Measurements from ENCODE around the gene CCDC192. TPM values are rescaled to one million over a fixed set of nuclear protein-coding genes. Genes with fewer than 3 reads are reported as not detected.
A peak's percentile ranks its signal among the peaks of the same experiment; 100 is the strongest.

CCDC192 gene
- total RNA-seq, 3 donors from 2014 or later (not counting 1 experiment from before 2014, with no cell fraction given) = not detected

DNA sequence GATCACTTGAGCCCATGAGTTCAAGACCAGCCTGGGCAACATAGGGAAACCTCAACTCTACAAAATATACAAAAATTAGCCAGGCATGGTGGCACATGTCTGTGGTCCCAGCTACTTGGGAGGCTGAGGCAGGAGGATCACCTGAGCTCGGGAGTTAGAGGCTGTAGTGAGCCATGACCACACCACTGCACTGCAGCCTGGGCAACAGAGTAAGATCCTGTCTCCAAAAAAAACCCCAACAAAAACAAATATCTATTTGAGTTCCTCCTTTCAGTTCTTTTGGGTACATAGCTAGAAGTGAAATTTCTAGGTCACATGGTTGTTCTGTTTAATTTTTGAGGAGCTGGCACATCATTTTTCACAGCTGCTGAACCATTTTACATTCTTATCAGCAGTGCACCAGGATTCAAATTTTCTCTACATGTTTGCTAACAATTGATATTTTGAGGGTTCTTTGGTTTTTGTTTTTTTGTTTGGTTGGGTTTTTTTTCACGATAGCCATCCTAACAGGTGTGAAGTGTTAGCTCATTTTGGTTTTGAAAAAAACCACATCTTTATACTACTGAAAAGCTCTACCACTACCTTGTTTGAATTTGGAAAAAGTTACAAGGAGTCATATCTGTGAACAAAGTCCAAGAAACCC, 203.5 kb downstream of the CCDC192 start:
- DNase-seq (no peak), ATAC-seq (no peak)
- no peaks in the 10 kb centered on the region for H3K9me3 Mint-ChIP-seq
- no peaks in the 10 kb centered on the region for H3K4me1 Mint-ChIP-seq
- Histone ChIP-seq H3K27me3 (ENCODE audit: control insufficient read depth, insufficient read depth, low read length) (no peaks in the 10 kb centered on the region), H3K27ac (ENCODE audit: low read length) (no peak overlapping the region), H3K4me1 (ENCODE audit: control insufficient read depth, insufficient read depth, low read length) (no peaks in the 10 kb centered on the region), H3K36me3 (ENCODE audit: control insufficient read depth, insufficient read depth, low read length) (no peaks in the 10 kb centered on the region), H3K9me3 (ENCODE audit: control insufficient read depth, insufficient read depth, low read length) (no peaks in the 10 kb centered on the region), H3K4me3 (ENCODE audit: low read length) (no peak overlapping the region)
- no peaks in the 10 kb centered on the region for H3K36me3 Mint-ChIP-seq
- intact Hi-C loops (cut with micrococcal nuclease) = no loop called here
- H3K27me3 Mint-ChIP-seq (ENCODE audit: low read depth in 2 of 2) = peaks cover 4 to 8% of the 10 kb centered on the region in 2 donors
- 79% methylated on average over 1 of the region's 2 CpGs for WGBS (ENCODE audit: insufficient coverage)
- H3K27ac Mint-ChIP-seq = no peak overlapping the region
- H3K4me3 Mint-ChIP-seq = no peak overlapping the region
- TF ChIP-seq, protein P1, sequence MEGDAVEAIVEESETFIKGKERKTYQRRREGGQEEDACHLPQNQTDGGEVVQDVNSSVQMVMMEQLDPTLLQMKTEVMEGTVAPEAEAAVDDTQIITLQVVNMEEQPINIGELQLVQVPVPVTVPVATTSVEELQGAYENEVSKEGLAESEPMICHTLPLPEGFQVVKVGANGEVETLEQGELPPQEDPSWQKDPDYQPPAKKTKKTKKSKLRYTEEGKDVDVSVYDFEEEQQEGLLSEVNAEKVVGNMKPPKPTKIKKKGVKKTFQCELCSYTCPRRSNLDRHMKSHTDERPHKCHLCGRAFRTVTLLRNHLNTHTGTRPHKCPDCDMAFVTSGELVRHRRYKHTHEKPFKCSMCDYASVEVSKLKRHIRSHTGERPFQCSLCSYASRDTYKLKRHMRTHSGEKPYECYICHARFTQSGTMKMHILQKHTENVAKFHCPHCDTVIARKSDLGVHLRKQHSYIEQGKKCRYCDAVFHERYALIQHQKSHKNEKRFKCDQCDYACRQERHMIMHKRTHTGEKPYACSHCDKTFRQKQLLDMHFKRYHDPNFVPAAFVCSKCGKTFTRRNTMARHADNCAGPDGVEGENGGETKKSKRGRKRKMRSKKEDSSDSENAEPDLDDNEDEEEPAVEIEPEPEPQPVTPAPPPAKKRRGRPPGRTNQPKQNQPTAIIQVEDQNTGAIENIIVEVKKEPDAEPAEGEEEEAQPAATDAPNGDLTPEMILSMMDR (IDR thresholded peaks at IDR 0.05) = no peak

DNA sequence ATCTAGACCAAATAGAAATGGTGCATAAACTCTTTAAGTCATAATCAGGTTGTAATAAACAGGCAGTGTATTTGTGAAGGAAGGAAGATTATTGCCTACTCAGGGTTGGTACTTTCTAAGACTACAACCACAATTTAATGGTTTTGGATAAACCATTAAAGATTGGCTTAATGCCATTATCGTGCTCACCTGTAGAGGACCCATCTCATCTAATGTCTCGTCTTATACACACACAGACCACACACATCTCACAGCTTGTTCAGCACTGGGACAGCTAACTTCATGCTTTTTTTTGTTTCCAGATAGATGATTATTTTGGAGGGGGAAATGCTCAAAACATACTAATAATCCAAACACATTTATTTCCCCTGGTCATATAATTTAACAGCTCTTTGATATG, 204.7 kb downstream of the CCDC192 start:
- ATAC-seq = no peak

DNA sequence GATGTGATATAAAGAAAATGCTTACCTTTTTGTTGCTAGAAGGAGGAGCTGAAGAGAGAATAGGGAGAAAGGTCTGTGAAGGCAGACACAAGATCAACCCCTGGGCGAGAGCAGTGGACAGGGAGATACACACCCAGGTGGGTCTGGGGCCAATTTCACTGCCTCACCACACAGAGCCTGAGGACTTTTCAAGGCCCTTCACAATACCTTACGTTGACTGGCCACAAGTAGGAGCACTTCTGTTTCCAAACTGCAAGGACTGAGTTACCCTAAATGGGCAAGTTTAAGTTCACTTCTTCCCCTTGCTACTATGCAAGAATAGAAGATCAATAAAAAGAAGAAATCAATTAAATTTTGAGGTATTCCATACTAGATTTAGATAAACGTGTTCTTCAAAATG, 205.9 kb downstream of the CCDC192 start:
- no peak overlapping the region for H3K27ac ChIP-seq (ENCODE audit: low read length)

More for the DNA sequence above, 204.7 kb downstream of the CCDC192 start:
- Mint-ChIP-seq H3K9me3 (no peaks in the 10 kb centered on the region), H3K36me3 (no peaks in the 10 kb centered on the region), H3K27ac (no peak overlapping the region), H3K27me3 (ENCODE audit: low read depth in 2 of 2) (peaks cover 4 to 14% of the 10 kb centered on the region in 2 donors), H3K4me1 (no peaks in the 10 kb centered on the region), H3K4me3 (no peak overlapping the region)
- no peak overlapping the region for H3K27ac ChIP-seq (ENCODE audit: low read length)
- 50% methylated on average over 1 of the region's 2 CpGs for WGBS (ENCODE audit: insufficient coverage)
- no peaks in the 10 kb centered on the region for H3K36me3 ChIP-seq (ENCODE audit: control insufficient read depth, insufficient read depth, low read length)
- peak in 1 of 2 donors; percentile 6 for DNase-seq
- TF ChIP-seq, protein P1 (IDR thresholded peaks at IDR 0.05) = no peak
- intact Hi-C loops (cut with micrococcal nuclease) = no loop called here
- H3K9me3 ChIP-seq (ENCODE audit: control insufficient read depth, insufficient read depth, low read length) = no peaks in the 10 kb centered on the region
- H3K4me1 ChIP-seq (ENCODE audit: control insufficient read depth, insufficient read depth, low read length) = no peaks in the 10 kb centered on the region
- H3K4me3 ChIP-seq (ENCODE audit: low read length) = no peak overlapping the region
- H3K27me3 ChIP-seq (ENCODE audit: control insufficient read depth, insufficient read depth, low read length) = no peaks in the 10 kb centered on the region

More for the DNA sequence above, 205.9 kb downstream of the CCDC192 start:
- H3K36me3 ChIP-seq (ENCODE audit: control insufficient read depth, insufficient read depth, low read length) = no peaks in the 10 kb centered on the region
- no peaks in the 10 kb centered on the region for H3K36me3 Mint-ChIP-seq
- no peaks in the 10 kb centered on the region for H3K4me1 ChIP-seq (ENCODE audit: control insufficient read depth, insufficient read depth, low read length)
- H3K9me3 Mint-ChIP-seq = no peaks in the 10 kb centered on the region
- ATAC-seq = peak; percentile 29 to 61 (median 46)
- H3K27me3 ChIP-seq (ENCODE audit: control insufficient read depth, insufficient read depth, low read length) = no peaks in the 10 kb centered on the region
- no peak overlapping the region for H3K27ac Mint-ChIP-seq
- H3K4me3 ChIP-seq (ENCODE audit: low read length) = no peak overlapping the region
- 79% methylated on average over 3 of the region's 3 CpGs for WGBS (ENCODE audit: insufficient coverage)
- no peaks in the 10 kb centered on the region for H3K4me1 Mint-ChIP-seq
- H3K4me3 Mint-ChIP-seq = no peak overlapping the region
- TF ChIP-seq, protein P1 (IDR thresholded peaks at IDR 0.05) = no peak
- no peaks in the 10 kb centered on the region for H3K9me3 ChIP-seq (ENCODE audit: control insufficient read depth, insufficient read depth, low read length)
- intact Hi-C loops (cut with micrococcal nuclease) = no loop called here
- H3K27me3 Mint-ChIP-seq (ENCODE audit: low read depth in 2 of 2) = peaks cover 4 to 25% of the 10 kb centered on the region in 2 donors
- DNase-seq = peak in 1 of 2 donors; percentile 33

All from natural killer cell (primary cell).